GM12875 (cell line): Measurements from ENCODE around the gene STK24.

Experiments
- H3K4me3 ChIP-seq: one replicate; pipeline ENCODE4 v1.5.1; 2011; ENCODE audit warnings: low read depth, low read length, control low read depth
- TF ChIP-seq, protein P1 (sequence below): IDR thresholded peaks from 2 replicates; pipeline ENCODE4 v1.5.1; 2011; ENCODE audit warnings: low read depth, mild to moderate bottlenecking, control low read depth, inconsistent platforms, low read length, moderate library complexity, borderline replicate concordance; ENCODE audit not compliant: insufficient read depth

STK24 gene

DNA sequence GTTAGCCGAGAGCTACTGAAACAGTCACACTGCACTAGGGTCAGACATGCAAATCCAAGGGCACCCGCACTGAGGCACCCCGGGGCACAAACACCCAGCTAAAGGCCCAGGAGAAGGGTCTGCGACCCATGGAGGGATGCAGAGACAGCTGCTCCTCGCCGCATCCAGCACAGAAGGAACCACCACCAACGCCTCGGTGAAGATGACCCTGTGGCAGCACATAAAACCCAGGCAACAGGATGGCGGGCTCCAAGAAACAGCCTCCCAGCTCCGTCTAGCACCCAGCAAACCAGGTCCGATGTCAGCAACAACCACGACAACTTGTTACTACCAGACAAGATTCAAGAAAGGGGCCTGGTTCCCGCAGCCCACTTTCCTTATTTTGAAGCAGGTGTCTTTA, 82.1 kb downstream of the STK24 start:
- H3K4me3 ChIP-seq, result no peak overlapping the region
- TF ChIP-seq, protein P1, sequence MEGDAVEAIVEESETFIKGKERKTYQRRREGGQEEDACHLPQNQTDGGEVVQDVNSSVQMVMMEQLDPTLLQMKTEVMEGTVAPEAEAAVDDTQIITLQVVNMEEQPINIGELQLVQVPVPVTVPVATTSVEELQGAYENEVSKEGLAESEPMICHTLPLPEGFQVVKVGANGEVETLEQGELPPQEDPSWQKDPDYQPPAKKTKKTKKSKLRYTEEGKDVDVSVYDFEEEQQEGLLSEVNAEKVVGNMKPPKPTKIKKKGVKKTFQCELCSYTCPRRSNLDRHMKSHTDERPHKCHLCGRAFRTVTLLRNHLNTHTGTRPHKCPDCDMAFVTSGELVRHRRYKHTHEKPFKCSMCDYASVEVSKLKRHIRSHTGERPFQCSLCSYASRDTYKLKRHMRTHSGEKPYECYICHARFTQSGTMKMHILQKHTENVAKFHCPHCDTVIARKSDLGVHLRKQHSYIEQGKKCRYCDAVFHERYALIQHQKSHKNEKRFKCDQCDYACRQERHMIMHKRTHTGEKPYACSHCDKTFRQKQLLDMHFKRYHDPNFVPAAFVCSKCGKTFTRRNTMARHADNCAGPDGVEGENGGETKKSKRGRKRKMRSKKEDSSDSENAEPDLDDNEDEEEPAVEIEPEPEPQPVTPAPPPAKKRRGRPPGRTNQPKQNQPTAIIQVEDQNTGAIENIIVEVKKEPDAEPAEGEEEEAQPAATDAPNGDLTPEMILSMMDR, result no peak

DNA sequence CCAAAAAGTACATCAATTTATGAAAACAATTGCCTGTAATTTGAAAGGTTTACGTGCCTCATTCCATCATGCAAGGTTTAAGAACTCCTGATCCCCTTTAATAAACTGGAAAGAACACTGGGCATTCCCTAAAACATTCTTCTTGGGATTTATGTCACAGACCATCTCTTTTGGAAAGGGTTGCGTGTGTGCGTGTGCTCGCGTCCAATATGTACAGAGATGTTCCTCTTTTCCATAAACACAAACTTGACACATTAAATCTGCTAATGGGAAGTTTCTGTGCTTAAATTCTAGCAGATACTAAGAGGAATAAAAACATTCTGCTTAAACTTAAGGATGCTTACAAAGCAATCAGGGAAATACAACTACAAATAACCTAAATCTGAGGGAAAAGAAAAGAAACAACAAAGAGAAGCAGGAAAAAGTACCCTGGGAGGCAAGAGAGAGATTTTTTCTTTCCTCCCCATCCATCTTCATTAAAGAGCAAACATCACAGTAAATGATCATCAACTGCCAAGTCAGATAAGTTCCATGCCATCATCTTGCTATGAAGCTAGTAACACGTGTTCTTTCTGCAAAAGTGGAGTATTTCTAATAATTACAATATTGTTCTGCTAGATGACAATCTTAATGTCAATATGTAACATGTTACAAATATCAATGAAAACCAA, 83.7 kb downstream of the STK24 start:
- TF ChIP-seq, protein P1, result no peak
- H3K4me3 ChIP-seq, result no peak overlapping the region

DNA sequence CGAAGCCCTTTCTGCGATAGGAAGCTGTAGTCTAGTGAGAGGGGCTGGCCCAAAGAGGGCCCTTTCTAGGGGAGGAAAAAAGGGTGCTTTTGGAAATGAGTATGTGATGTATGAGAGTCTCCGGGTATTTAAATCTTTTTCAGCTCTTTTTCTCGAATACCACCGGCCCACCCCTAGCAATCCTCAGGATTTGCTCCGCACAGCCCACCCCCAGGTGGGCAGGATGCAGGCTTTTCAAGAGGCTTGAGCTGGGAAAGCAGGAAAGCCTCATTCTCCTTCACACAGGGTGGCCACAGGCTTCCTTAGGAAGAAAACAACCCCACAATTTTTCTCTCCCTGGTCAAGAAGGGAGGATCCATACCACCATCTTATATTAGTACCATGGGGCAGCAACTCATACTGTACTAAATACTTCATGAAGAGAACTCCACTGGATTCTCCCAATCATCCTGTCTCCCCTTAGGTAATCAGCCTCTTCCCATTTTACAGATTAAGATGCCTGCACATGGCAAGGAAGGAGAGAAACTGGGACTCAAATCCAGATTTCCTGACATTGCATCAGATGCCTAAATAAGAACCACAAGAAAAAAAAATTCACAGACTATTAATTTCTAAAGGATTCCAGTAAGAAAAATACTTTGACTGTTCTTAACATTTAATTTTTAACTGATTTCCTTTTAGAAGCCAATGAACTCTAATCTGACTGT, 84.4 kb downstream of the STK24 start:
- TF ChIP-seq, protein P1, result no peak
- no peak overlapping the region for H3K4me3 ChIP-seq

DNA sequence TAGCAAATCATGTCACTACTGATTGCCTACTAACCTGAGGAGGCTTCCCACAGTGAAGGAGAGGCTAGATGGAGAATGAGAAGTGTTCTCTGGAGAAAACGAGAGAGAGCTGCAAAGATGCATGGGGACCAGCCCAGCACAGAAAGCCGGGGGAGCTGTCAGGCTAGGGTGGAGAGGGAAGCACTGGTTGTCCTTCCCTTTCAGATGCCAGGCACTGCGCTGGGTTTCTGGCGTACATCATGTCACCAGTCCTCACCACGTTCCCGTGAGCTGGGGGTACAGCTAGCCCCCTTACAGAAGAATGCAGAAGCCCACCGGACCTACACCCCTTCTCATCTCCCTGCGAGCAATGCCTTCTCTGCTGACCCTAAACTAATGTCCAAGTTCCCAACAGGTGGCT, 86.0 kb downstream of the STK24 start:
- H3K4me3 ChIP-seq, result no peak overlapping the region
- TF ChIP-seq, protein P1, result no peak

DNA sequence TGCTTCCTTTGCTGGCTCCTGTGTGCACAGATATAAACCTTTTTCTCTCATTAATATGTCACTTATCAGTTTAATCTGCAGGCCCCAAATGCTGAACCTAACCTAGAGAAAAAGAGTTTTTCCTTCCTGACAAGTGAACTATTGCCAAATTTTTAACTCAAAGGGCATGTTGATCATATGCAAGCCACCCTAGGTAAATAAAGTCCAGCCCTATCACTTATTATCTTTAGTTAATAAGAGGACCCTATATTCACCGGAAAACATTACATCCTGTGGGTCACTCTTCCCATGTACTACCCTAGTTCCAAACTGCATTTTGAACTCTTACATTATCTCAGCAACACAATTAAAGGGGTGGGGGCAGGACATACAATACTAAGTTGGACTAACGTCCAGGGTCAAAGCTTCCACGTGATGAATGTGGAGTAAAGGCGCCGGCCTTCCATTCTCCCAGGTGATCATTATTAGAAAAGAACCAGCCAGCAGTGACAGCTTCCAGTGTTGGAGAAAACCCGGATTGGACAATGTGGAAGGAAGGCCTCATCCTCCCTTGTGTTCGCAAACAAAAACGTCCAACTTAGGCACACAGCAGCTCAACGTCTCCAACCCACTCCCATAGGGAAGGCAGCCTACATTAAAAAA, 86.6 kb downstream of the STK24 start:
- H3K4me3 ChIP-seq, result no peak overlapping the region
- TF ChIP-seq, protein P1, result no peak

DNA sequence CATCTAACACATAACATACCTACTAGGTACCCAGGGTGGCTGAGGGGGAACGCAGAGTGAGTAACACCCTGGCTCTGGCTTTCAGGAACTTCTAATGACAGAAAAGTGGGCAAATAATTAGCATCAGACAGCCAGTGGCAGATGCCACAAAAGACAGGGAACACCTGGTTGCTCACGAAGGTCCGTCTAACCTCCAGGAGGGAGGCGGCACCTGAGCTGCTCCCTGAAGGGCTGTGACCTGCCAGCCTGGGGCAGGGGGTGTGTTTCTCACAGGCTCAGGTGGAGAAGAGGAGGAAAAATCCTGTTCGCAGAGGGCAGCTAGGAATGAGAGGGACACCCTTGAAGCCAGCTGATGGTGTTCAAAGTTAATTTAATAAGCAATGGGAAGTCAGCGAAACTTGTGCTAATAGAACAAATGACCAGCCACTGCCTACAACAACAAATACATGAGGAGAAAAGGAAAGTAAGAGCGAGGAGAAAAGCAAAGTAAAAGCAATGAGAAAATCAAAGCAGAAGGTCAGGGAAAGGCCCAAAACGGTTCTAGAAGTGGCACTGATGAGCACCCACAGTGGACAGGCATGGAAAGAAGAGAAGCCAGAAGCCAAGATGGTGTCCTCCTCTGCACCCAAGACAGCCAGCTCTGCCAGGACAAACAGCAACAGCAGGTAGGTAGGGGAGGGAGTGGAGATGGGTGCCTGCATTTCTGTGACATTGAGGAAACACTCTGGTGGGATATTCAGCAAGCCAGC, 87.3 kb downstream of the STK24 start:
- TF ChIP-seq, protein P1, result no peak
- no peak overlapping the region for H3K4me3 ChIP-seq
